Measurements from ENCODE around the gene GXYLT1. TPM values are rescaled to one million over a fixed set of nuclear protein-coding genes. Genes with fewer than 3 reads are reported as not detected.

GXYLT1 gene
- polyA plus RNA-seq, 1 donor from 2014 or later, result 3.2 TPM

- no peaks in the 10 kb centered on the region for H3F3A ChIP-seq (ENCODE audit: insufficient read depth, low read length, poor library complexity, severe bottlenecking)
- no peaks in the 10 kb centered on the region for H3K27me3 ChIP-seq (ENCODE audit: insufficient read depth, low read depth, low read length)
- no peak overlapping the region for H3K9ac ChIP-seq (ENCODE audit: low read length)
- no peaks in the 10 kb centered on the region for H4K20me1 ChIP-seq (ENCODE audit: insufficient read depth)
- no peak overlapping the region for H3K4me2 ChIP-seq (ENCODE audit: low read length)
- H3K36me3 ChIP-seq (ENCODE audit: insufficient read depth, low read length), result no peaks in the 10 kb centered on the region
- H3K27ac ChIP-seq (ENCODE audit: low read length), result no peak overlapping the region
- no peaks in the 10 kb centered on the region for H3K9me3 ChIP-seq (ENCODE audit: low read length)
- no peak overlapping the region for H3K4me3 ChIP-seq (ENCODE audit: low read length)
- TF ChIP-seq RAD21 (conservative IDR thresholded peaks at IDR 0.05), result no peak
- TF ChIP-seq TAF1 (IDR thresholded peaks at IDR 0.05; ENCODE audit: low read depth), result no peak
- no peak for TF ChIP-seq MXI1 (conservative IDR thresholded peaks at IDR 0.05; ENCODE audit: poor library complexity, severe bottlenecking)
- no peak for TF ChIP-seq SMC3 (conservative IDR thresholded peaks at IDR 0.05; ENCODE audit: poor library complexity)
- TF ChIP-seq EP300 (conservative IDR thresholded peaks at IDR 0.05; ENCODE audit: poor library complexity, severe bottlenecking), result no peak
- TF ChIP-seq, protein P1, sequence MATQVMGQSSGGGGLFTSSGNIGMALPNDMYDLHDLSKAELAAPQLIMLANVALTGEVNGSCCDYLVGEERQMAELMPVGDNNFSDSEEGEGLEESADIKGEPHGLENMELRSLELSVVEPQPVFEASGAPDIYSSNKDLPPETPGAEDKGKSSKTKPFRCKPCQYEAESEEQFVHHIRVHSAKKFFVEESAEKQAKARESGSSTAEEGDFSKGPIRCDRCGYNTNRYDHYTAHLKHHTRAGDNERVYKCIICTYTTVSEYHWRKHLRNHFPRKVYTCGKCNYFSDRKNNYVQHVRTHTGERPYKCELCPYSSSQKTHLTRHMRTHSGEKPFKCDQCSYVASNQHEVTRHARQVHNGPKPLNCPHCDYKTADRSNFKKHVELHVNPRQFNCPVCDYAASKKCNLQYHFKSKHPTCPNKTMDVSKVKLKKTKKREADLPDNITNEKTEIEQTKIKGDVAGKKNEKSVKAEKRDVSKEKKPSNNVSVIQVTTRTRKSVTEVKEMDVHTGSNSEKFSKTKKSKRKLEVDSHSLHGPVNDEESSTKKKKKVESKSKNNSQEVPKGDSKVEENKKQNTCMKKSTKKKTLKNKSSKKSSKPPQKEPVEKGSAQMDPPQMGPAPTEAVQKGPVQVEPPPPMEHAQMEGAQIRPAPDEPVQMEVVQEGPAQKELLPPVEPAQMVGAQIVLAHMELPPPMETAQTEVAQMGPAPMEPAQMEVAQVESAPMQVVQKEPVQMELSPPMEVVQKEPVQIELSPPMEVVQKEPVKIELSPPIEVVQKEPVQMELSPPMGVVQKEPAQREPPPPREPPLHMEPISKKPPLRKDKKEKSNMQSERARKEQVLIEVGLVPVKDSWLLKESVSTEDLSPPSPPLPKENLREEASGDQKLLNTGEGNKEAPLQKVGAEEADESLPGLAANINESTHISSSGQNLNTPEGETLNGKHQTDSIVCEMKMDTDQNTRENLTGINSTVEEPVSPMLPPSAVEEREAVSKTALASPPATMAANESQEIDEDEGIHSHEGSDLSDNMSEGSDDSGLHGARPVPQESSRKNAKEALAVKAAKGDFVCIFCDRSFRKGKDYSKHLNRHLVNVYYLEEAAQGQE (IDR thresholded peaks at IDR 0.05; ENCODE audit: borderline replicate concordance), result no peak
- TF ChIP-seq POLR2AphosphoS5 (IDR thresholded peaks at IDR 0.05), result no peak
- no peak for TF ChIP-seq CTCF (IDR thresholded peaks at IDR 0.05; ENCODE audit: poor library complexity, severe bottlenecking)
- TF ChIP-seq EZH2 (IDR thresholded peaks at IDR 0.05; ENCODE audit: borderline replicate concordance, insufficient read depth, low read length, poor library complexity, severe bottlenecking), result no peak
- no peaks in the 10 kb centered on the region for H3K9me2 ChIP-seq (ENCODE audit: insufficient read depth, low read length)
- no peak overlapping the region for H2AFZ ChIP-seq (ENCODE audit: low read depth, low read length)
- H3K79me2 ChIP-seq (replicated peaks; ENCODE audit: insufficient read depth, low read length), result no peaks in the 10 kb centered on the region
Observed at GRCh38 chr12:42094277-42094676, 50.4 kb downstream of the GXYLT1 start.

- H3K9me2 ChIP-seq (ENCODE audit: insufficient read depth, low read length), result no peaks in the 10 kb centered on the region
Observed at GRCh38 chr12:42091769-42092168, 52.9 kb downstream of the GXYLT1 start.

More at GRCh38 chr12:42091769-42092168, 52.9 kb downstream of the GXYLT1 start:
- H3K9ac ChIP-seq (ENCODE audit: low read length), result no peak overlapping the region
- no peaks in the 10 kb centered on the region for H3K9me3 ChIP-seq (ENCODE audit: low read length)
- H3K27ac ChIP-seq (ENCODE audit: low read length), result no peak overlapping the region
- no peaks in the 10 kb centered on the region for H3K79me2 ChIP-seq (replicated peaks; ENCODE audit: insufficient read depth, low read length)
- no peak for TF ChIP-seq RAD21 (conservative IDR thresholded peaks at IDR 0.05)
- TF ChIP-seq SMC3 (conservative IDR thresholded peaks at IDR 0.05; ENCODE audit: poor library complexity), result no peak
- TF ChIP-seq EZH2 (IDR thresholded peaks at IDR 0.05; ENCODE audit: borderline replicate concordance, insufficient read depth, low read length, poor library complexity, severe bottlenecking), result no peak
- TF ChIP-seq, protein P1 (IDR thresholded peaks at IDR 0.05; ENCODE audit: borderline replicate concordance), result no peak
- no peak for TF ChIP-seq MXI1 (conservative IDR thresholded peaks at IDR 0.05; ENCODE audit: poor library complexity, severe bottlenecking)
- TF ChIP-seq POLR2AphosphoS5 (IDR thresholded peaks at IDR 0.05), result no peak
- H2AFZ ChIP-seq (ENCODE audit: low read depth, low read length), result no peak overlapping the region
- no peak overlapping the region for H3K4me3 ChIP-seq (ENCODE audit: low read length)
- no peaks in the 10 kb centered on the region for H4K20me1 ChIP-seq (ENCODE audit: insufficient read depth)
- no peaks in the 10 kb centered on the region for H3K36me3 ChIP-seq (ENCODE audit: insufficient read depth, low read length)
- H3K27me3 ChIP-seq (ENCODE audit: insufficient read depth, low read depth, low read length), result no peaks in the 10 kb centered on the region
- no peaks in the 10 kb centered on the region for H3F3A ChIP-seq (ENCODE audit: insufficient read depth, low read length, poor library complexity, severe bottlenecking)
- H3K4me2 ChIP-seq (ENCODE audit: low read length), result no peak overlapping the region
